HepG2 (cell line): ENCODE measurements around the gene EP300. TPM values are rescaled to one million over a fixed set of nuclear protein-coding genes. Genes with fewer than 3 reads are reported as not detected.

Experiments
- CEBPB ChIP-seq: IDR thresholded peaks from 2 replicates; pipeline ENCODE4 v1.6.1; 2011; ENCODE audit warnings: low read depth, low read length, improper control_type of control experiment, borderline replicate concordance
- GLI4 ChIP-seq: sonication (generic); formaldehyde crosslinking; IDR thresholded peaks from 2 replicates; pipeline ENCODE4 v1.5.1; 2020; ENCODE audit warnings: missing genetic modification reagents, mild to moderate bottlenecking, moderate library complexity, borderline replicate concordance
- HDAC2 ChIP-seq: sonication (generic); formaldehyde crosslinking; IDR thresholded peaks from 2 replicates; pipeline ENCODE4 v1.4.0; 2020; ENCODE audit warnings: missing genetic modification reagents
- HNRNPK ChIP-seq: fragments of 200-400 bp; formaldehyde crosslinking; IDR thresholded peaks from 2 replicates; pipeline ENCODE4 v1.6.1; 2018; ENCODE audit warnings: low read length, low read depth, moderate library complexity, mild to moderate bottlenecking; ENCODE audit not compliant: poor library complexity, severe bottlenecking
- HOXA9 ChIP-seq: sonication (generic); formaldehyde crosslinking; IDR thresholded peaks from 2 replicates; pipeline ENCODE4 v1.8.1; 2022; ENCODE audit warnings: missing genetic modification reagents, mild to moderate bottlenecking, moderate library complexity, borderline replicate concordance
- MAZ ChIP-seq, 2 experiments: sonication (generic) in 1 of 2; formaldehyde crosslinking in 1 of 2; IDR thresholded peaks; 2 replicates each; pipeline versions ENCODE4 v1.5.0 to v1.6.1; 2012 to 2020; ENCODE audit warnings: low read depth in 2 of 2, mild to moderate bottlenecking in 2 of 2, borderline replicate concordance in 1 of 2, improper control_type of control experiment in 1 of 2, low read length in 1 of 2, missing genetic modification reagents in 1 of 2, moderate library complexity in 1 of 2
- POLR2A ChIP-seq, 2 experiments: IDR thresholded peaks; 2 replicates each; pipeline ENCODE4 v1.6.1; 2011; ENCODE audit warnings: low read depth in 2 of 2, low read length in 2 of 2, mild to moderate bottlenecking in 1 of 2, moderate library complexity in 1 of 2; ENCODE audit not compliant: insufficient read depth in 1 of 2
- SIN3A ChIP-seq: IDR thresholded peaks from 2 replicates; pipeline ENCODE4 v1.6.1; 2011; ENCODE audit warnings: low read depth, mild to moderate bottlenecking, control low read depth, low read length, borderline replicate concordance
- STAT5B ChIP-seq: sonication (generic); formaldehyde crosslinking; IDR thresholded peaks from 2 replicates; pipeline ENCODE4 v1.4.0; 2020; ENCODE audit warnings: missing genetic modification reagents
- TBX2 ChIP-seq: sonication (generic); formaldehyde crosslinking; IDR thresholded peaks from 2 replicates; pipeline ENCODE4 v1.5.0; 2020; ENCODE audit warnings: missing genetic modification reagents, mild to moderate bottlenecking, borderline replicate concordance
- YEATS2 ChIP-seq: sonication (generic); formaldehyde crosslinking; IDR thresholded peaks from 2 replicates; pipeline ENCODE4 v1.4.0; 2020; ENCODE audit warnings: missing genetic modification reagents, borderline replicate concordance
- ZFP62 ChIP-seq: sonication (generic); formaldehyde crosslinking; IDR thresholded peaks from 2 replicates; pipeline ENCODE4 v1.4.0; 2020; ENCODE audit warnings: missing genetic modification reagents
- ZNF251 ChIP-seq: sonication (generic); formaldehyde crosslinking; IDR thresholded peaks from 2 replicates; pipeline ENCODE4 v1.9.0; 2021; ENCODE audit warnings: mild to moderate bottlenecking, missing genetic modification reagents
- ZNF546 ChIP-seq: sonication (generic); formaldehyde crosslinking; conservative IDR thresholded peaks from 2 replicates; pipeline ENCODE4 v1.8.1; 2023; ENCODE audit warnings: mild to moderate bottlenecking, missing genetic modification reagents
- ZNF703 ChIP-seq: sonication (generic); formaldehyde crosslinking; IDR thresholded peaks from 2 replicates; pipeline ENCODE4 v1.5.1; 2020; ENCODE audit warnings: missing genetic modification reagents, mild to moderate bottlenecking, moderate library complexity, borderline replicate concordance
- ZNF761 ChIP-seq: sonication (generic); formaldehyde crosslinking; conservative IDR thresholded peaks from 2 replicates; pipeline ENCODE4 v1.4.0; 2020; ENCODE audit warnings: mild to moderate bottlenecking, missing genetic modification reagents
- ZNF775 ChIP-seq: sonication (generic); formaldehyde crosslinking; IDR thresholded peaks from 2 replicates; pipeline ENCODE4 v1.4.0; 2020; ENCODE audit warnings: missing genetic modification reagents, mild to moderate bottlenecking, moderate library complexity, borderline replicate concordance
- polyA plus RNA-seq, 8 experiments: library from polyadenylated mRNA; depleted of rRNA in 3 of 8; stranded (reverse) in 7 of 8; unstranded in 1 of 8; fragments of >200 nt; fragmentation: Illumina TruSeq in 4 of 8; extraction: Trizol in 4 of 8; gene quantifications; 2 replicates each; pipeline versions ENCODE4 v1.2.1 to v1.2.3, GENCODE V29; 2011 to 2016; ENCODE audit warnings: low read depth in 4 of 8, missing spikeins in 1 of 8, mixed read lengths in 1 of 8; ENCODE audit not compliant: insufficient read depth in 1 of 8
- total RNA-seq, 5 experiments: library from RNA; depleted of rRNA; stranded (reverse); fragments of >200 nt; fragmentation: Illumina TruSeq; extraction: Trizol; gene quantifications; 2 replicates each; pipeline ENCODE4 v1.2.3, GENCODE V29; 2016; ENCODE audit warnings: low read depth in 1 of 5
- TF ChIP-seq, protein P1 (sequence below), 2 experiments: sonication (generic) in 1 of 2; formaldehyde crosslinking in 1 of 2; IDR thresholded peaks; 2 replicates each; pipeline versions ENCODE4 v1.4.0 to v1.6.1; 2018 to 2020; ENCODE audit warnings: missing genetic modification reagents in 2 of 2, borderline replicate concordance in 1 of 2, low read depth in 1 of 2, mild to moderate bottlenecking in 1 of 2, missing biosample characterization in 1 of 2
- TF ChIP-seq, protein P2 (sequence below): sonication (generic); formaldehyde crosslinking; IDR thresholded peaks from 2 replicates; pipeline ENCODE4 v1.8.1; 2023; ENCODE audit warnings: missing genetic modification reagents, inconsistent platforms, borderline replicate concordance
- TF ChIP-seq, protein P3 (sequence below): sonication (generic); formaldehyde crosslinking; IDR thresholded peaks from 2 replicates; pipeline ENCODE4 v1.4.0; 2020; ENCODE audit warnings: missing genetic modification reagents
- TF ChIP-seq, protein P4 (sequence below): sonication (generic); formaldehyde crosslinking; IDR thresholded peaks from 2 replicates; pipeline ENCODE4 v1.8.1; 2023; ENCODE audit warnings: missing genetic modification reagents, mild to moderate bottlenecking, borderline replicate concordance

EP300 gene
- total and polyA plus RNA-seq, 2 of the 13 experiments (the other 11 are each of a cell fraction or from before 2014, with no cell fraction given) = 13.6 to 14.9 TPM

DNA sequence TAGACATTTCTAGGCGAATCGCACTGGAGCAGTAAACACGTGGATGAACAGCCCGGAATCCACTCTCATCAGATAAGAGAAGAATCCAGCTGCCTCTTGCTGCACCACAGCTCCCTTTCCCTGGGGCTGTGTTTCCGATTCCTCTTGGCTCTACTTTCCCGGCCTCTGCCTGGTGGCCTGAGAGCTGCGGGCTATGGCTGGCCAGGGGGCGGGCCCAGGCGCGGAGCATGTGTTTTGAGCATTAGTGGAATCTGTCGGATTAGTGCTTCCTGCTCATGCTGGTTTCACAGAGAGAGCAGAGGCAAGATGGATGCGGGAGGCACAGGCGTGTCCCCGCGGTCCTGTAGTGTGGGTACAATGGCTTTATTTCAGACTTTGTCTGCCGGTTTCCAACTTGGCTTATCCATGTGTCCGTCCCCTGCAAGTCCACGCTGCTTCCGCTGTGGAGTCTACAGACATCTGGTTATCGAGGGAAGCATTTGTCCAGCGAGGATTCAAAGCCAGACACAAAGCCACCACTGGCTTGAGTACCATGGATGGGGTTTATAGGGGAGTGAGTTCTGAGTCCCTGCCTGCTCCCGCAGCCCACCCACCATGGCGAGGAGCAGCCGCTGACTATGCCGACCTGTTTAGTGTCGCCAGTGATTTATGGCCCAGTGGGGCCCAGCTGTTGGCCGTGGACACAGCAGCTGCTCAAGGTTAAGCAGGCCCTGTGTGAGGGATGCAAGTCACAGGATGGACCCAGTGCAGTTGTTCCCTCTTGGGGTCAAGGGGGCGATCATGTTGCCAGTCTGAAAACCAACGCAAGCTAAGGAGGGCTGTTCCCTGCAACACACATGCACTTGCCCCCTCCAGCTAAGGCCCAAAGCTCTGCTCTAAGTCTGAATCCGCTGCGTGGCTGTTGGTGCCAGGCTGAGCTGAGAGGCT lies 43.3 kb upstream of the EP300 start (continued):
- TF ChIP-seq ZNF775 (CRISPR knock-in tag) = no peak
- peak; percentile 65; the same call in 1 of the 2 replicates for TF ChIP-seq SIN3A
- no peak for TF ChIP-seq STAT5B (CRISPR knock-in tag)
- TF ChIP-seq POLR2A (IDR thresholded peaks at IDR 0.05; ENCODE audit: insufficient read depth in 1 of 2, low read depth in 2 of 2, low read length in 2 of 2) = peak; percentile 45 to 48; a peak in 2 of 4 replicates
- TF ChIP-seq HOXA9 (CRISPR knock-in tag) = peak; percentile 84; the same call in 1 of the 2 replicates
- TF ChIP-seq YEATS2 = no peak
- TF ChIP-seq, protein P1, sequence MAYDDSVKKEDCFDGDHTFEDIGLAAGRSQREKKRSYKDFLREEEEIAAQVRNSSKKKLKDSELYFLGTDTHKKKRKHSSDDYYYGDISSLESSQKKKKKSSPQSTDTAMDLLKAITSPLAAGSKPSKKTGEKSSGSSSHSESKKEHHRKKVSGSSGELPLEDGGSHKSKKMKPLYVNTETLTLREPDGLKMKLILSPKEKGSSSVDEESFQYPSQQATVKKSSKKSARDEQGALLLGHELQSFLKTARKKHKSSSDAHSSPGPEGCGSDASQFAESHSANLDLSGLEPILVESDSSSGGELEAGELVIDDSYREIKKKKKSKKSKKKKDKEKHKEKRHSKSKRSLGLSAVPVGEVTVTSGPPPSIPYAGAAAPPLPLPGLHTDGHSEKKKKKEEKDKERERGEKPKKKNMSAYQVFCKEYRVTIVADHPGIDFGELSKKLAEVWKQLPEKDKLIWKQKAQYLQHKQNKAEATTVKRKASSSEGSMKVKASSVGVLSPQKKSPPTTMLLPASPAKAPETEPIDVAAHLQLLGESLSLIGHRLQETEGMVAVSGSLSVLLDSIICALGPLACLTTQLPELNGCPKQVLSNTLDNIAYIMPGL (CRISPR knock-in tag; IDR thresholded peaks at IDR 0.05; ENCODE audit: borderline replicate concordance in 1 of 2, low read depth in 1 of 2) = peak in 1 of 2 experiments; percentile 52; a peak in 1 of 4 replicates
- TF ChIP-seq, protein P2, sequence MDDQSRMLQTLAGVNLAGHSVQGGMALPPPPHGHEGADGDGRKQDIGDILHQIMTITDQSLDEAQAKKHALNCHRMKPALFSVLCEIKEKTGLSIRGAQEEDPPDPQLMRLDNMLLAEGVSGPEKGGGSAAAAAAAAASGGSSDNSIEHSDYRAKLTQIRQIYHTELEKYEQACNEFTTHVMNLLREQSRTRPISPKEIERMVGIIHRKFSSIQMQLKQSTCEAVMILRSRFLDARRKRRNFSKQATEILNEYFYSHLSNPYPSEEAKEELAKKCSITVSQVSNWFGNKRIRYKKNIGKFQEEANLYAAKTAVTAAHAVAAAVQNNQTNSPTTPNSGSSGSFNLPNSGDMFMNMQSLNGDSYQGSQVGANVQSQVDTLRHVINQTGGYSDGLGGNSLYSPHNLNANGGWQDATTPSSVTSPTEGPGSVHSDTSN (CRISPR knock-in tag) = no peak
- TF ChIP-seq ZNF251 (CRISPR knock-in tag) = no peak
- no peak for TF ChIP-seq MAZ (IDR thresholded peaks at IDR 0.05; ENCODE audit: borderline replicate concordance, low read depth, low read length)
- TF ChIP-seq MAZ (CRISPR knock-in tag; IDR thresholded peaks at IDR 0.05; ENCODE audit: low read depth) = no peak
- TF ChIP-seq ZFP62 = no peak
- no peak for TF ChIP-seq ZNF703 (CRISPR knock-in tag)
- TF ChIP-seq HNRNPK = no peak
- peak; percentile 72; the same call in 1 of the 2 replicates for TF ChIP-seq ZNF761 (CRISPR knock-in tag)
- TF ChIP-seq, protein P3, sequence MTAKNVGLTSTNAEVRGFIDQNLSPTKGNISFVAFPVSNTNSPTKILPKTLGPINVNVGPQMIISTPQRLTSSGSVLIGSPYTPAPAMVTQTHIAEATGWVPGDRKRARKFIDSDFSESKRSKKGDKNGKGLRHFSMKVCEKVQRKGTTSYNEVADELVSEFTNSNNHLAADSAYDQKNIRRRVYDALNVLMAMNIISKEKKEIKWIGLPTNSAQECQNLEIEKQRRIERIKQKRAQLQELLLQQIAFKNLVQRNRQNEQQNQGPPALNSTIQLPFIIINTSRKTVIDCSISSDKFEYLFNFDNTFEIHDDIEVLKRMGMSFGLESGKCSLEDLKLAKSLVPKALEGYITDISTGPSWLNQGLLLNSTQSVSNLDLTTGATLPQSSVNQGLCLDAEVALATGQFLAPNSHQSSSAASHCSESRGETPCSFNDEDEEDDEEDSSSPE = peak; percentile 24; the same call in 1 of the 2 replicates
- TF ChIP-seq, protein P4, sequence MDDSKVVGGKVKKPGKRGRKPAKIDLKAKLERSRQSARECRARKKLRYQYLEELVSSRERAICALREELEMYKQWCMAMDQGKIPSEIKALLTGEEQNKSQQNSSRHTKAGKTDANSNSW (CRISPR knock-in tag) = no peak
- TF ChIP-seq ZNF546 (CRISPR knock-in tag) = no peak
- TF ChIP-seq GLI4 (CRISPR knock-in tag) = peak; percentile 47; the same call in 1 of the 2 replicates
- TF ChIP-seq HDAC2 (CRISPR knock-in tag) = peak; percentile 60; the same call in 1 of the 2 replicates
- TF ChIP-seq CEBPB = no peak
- peak; percentile 38; the same call in 1 of the 2 replicates for TF ChIP-seq TBX2 (CRISPR knock-in tag)
